Measurements from ENCODE around the gene ACSL1. TPM values are rescaled to one million over a fixed set of nuclear protein-coding genes. Genes with fewer than 3 reads are reported as not detected.
"Not testable (repeated sequence)": the region's sequence is repeated elsewhere in the genome, so short reads cannot be mapped to it uniquely, and the experiment has no call there.

The ACSL1 gene
- polyA plus RNA-seq, 1 experiment, result 8.1 TPM

- CTCF ChIA-PET, result interaction anchor here (0.6 kb wide), 1 partner anchor 26 kb away, joined by 3 read pairs; no protein-coding TSS in a partner anchor
- Histone ChIP-seq H3K36me3 (ENCODE audit: control insufficient read depth, insufficient read depth, low read length) (no peaks in the 10 kb centered on the region), H3K4me3 (ENCODE audit: low read depth, low read length) (no peak overlapping the region), H3K27me3 (ENCODE audit: control insufficient read depth, insufficient read depth, low read length) (no peaks in the 10 kb centered on the region; the same call in 1 of the 2 replicates)
- no peak for TF ChIP-seq CTCF (IDR thresholded peaks at IDR 0.05; ENCODE audit: insufficient read depth, low read depth, low read length)
- no peak for DNase-seq (ENCODE audit: low read depth)
- POLR2A ChIA-PET, result no interaction called here
Measured at GRCh38 chr4:184843984-184844554, 18.3 kb upstream of the ACSL1 start.

- H3K36me3 ChIP-seq (ENCODE audit: control insufficient read depth, insufficient read depth, low read length); CTCF ChIA-PET; DNase-seq (ENCODE audit: low read depth); POLR2A ChIA-PET; H3K4me3 ChIP-seq (ENCODE audit: low read depth, low read length); H3K27me3 ChIP-seq (ENCODE audit: control insufficient read depth, insufficient read depth, low read length): not testable (repeated sequence)
Measured at GRCh38 chr4:184839075-184839399, 13.3 kb upstream of the ACSL1 start.

GRCh38 chr4:184838249-184839074, 12.7 kb upstream of the ACSL1 start:
- Histone ChIP-seq H3K4me3 (ENCODE audit: low read depth, low read length) (no peak overlapping the region), H3K36me3 (ENCODE audit: control insufficient read depth, insufficient read depth, low read length) (no peaks in the 10 kb centered on the region), H3K27me3 (ENCODE audit: control insufficient read depth, insufficient read depth, low read length) (peaks cover 3% of the 10 kb centered on the region)
- ChIA-PET CTCF (no interaction called here), POLR2A (no interaction called here)
- TF ChIP-seq CTCF (IDR thresholded peaks at IDR 0.05; ENCODE audit: insufficient read depth, low read depth, low read length), result no peak
- DNase-seq (ENCODE audit: low read depth), result no peak

GRCh38 chr4:184836613-184837012, 10.8 kb upstream of the ACSL1 start:
- no peaks in the 10 kb centered on the region for H3K36me3 ChIP-seq (ENCODE audit: control insufficient read depth, insufficient read depth, low read length)
- POLR2A ChIA-PET, result no interaction called here
- H3K4me3 ChIP-seq (ENCODE audit: low read depth, low read length), result no peak overlapping the region
- DNase-seq (ENCODE audit: low read depth), result no peak
- peaks cover 5% of the 10 kb centered on the region; the same call in 1 of the 2 replicates for H3K27me3 ChIP-seq (ENCODE audit: control insufficient read depth, insufficient read depth, low read length)
- TF ChIP-seq CTCF (IDR thresholded peaks at IDR 0.05; ENCODE audit: insufficient read depth, low read depth, low read length), result no peak
- CTCF ChIA-PET, result interaction anchor here (1.0 kb wide), 1 partner anchor 14 kb away, joined by 3 read pairs; no protein-coding TSS in a partner anchor

- CTCF ChIA-PET, result interaction anchor here (0.6 kb wide), 1 partner anchor 66 kb away, joined by 3 read pairs; no protein-coding TSS in a partner anchor
Measured at GRCh38 chr4:184833046-184833838, 7.5 kb upstream of the ACSL1 start.

More at GRCh38 chr4:184833046-184833838, 7.5 kb upstream of the ACSL1 start:
- Histone ChIP-seq H3K36me3 (ENCODE audit: control insufficient read depth, insufficient read depth, low read length) (no peaks in the 10 kb centered on the region), H3K27me3 (ENCODE audit: control insufficient read depth, insufficient read depth, low read length) (peaks cover 5% of the 10 kb centered on the region; the same call in 1 of the 2 replicates), H3K4me3 (ENCODE audit: low read depth, low read length) (no peak overlapping the region)
- POLR2A ChIA-PET, result no interaction called here
- DNase-seq (ENCODE audit: low read depth), result no peak
- no peak for TF ChIP-seq CTCF (IDR thresholded peaks at IDR 0.05; ENCODE audit: insufficient read depth, low read depth, low read length)

All from BJ (cell line).